ENCODE results near the gene GABRA1. TPM values are rescaled to one million over a fixed set of nuclear protein-coding genes. Genes with fewer than 3 reads are reported as not detected.
A peak's percentile ranks its signal among the peaks of the same experiment; 100 is the strongest.

Gene GABRA1
- total RNA-seq, 1 donor from 2014 or later, result 1.8 TPM

DNA sequence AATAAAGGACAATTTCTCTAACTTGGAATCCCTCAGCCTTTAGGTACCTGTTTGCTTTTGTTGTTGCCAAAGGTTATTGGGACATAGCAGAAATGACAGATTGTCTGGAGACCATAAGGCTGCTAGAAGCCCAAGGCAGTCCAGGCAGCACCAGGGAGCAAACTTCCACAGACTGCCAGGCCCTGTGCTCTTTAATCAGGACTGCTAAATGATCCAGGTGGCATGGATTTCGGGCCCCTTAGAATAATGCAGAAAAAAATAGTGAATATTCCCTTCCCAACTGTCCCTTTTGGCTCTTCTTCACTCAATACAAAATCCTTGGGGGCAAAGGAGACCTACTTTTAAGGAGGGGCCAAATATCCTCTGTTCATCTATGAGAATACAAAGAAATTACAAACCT lies 73.9 kb downstream of the GABRA1 start:
- Mint-ChIP-seq H3K36me3 (no peaks in the 10 kb centered on the region), H3K27me3 (no peaks in the 10 kb centered on the region), H3K4me3 (no peak overlapping the region), H3K27ac (no peak overlapping the region), H3K9me3 (peaks cover 4% of the 10 kb centered on the region), H3K4me1 (ENCODE audit: unreplicated experiment) (no peaks in the 10 kb centered on the region)
- DNase-seq (ENCODE audit: extremely low spot score, unreplicated experiment), result no peak
- TF ChIP-seq, protein P1, sequence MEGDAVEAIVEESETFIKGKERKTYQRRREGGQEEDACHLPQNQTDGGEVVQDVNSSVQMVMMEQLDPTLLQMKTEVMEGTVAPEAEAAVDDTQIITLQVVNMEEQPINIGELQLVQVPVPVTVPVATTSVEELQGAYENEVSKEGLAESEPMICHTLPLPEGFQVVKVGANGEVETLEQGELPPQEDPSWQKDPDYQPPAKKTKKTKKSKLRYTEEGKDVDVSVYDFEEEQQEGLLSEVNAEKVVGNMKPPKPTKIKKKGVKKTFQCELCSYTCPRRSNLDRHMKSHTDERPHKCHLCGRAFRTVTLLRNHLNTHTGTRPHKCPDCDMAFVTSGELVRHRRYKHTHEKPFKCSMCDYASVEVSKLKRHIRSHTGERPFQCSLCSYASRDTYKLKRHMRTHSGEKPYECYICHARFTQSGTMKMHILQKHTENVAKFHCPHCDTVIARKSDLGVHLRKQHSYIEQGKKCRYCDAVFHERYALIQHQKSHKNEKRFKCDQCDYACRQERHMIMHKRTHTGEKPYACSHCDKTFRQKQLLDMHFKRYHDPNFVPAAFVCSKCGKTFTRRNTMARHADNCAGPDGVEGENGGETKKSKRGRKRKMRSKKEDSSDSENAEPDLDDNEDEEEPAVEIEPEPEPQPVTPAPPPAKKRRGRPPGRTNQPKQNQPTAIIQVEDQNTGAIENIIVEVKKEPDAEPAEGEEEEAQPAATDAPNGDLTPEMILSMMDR (conservative IDR thresholded peaks at IDR 0.05), result no peak

DNA sequence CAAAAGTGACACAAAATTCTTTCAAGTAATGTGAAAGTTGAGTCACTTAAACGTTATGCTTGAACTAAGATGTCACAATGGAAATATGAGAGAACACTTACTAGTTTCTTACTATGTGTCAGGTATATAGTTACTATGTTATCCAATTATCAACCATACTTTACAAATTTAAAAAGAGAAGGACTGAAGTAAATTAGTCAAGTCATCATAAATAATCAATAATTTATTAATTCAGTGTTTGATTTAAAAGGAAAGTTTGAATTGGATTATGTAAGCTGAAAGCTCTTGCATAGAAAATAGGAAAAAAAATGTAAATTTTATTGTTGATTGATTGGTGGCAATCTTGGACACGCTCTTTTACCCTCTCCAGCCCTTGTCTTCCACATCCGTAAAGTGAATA lies 76.3 kb downstream of the GABRA1 start:
- no peak overlapping the region for H3K27ac Mint-ChIP-seq
- TF ChIP-seq, protein P1 (conservative IDR thresholded peaks at IDR 0.05), result no peak
- no peak overlapping the region for H3K4me3 Mint-ChIP-seq
- no peaks in the 10 kb centered on the region for H3K36me3 Mint-ChIP-seq
- H3K9me3 Mint-ChIP-seq, result peaks cover 4% of the 10 kb centered on the region
- no peaks in the 10 kb centered on the region for H3K27me3 Mint-ChIP-seq
- DNase-seq (ENCODE audit: extremely low spot score, unreplicated experiment), result no peak
- H3K4me1 Mint-ChIP-seq (ENCODE audit: unreplicated experiment), result no peaks in the 10 kb centered on the region

DNA sequence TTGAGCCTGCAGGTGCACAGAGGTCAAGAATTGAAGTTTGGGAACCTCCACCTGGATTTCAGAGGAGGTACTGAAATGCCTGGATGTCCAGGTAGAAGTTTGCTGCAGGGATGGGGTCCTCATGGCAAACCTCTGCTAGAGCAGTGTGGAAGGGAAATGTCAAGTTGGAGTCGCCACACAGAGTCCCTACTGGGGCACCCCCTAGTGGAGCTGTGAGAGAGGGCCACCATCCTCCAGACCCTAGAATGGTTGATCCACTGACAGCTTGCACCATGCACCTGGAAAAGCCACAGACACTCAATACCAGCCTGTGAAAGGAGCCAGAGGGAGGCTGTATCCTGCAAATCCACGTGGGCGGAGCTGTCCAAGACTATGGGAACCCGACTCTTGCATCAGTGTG lies 78.0 kb downstream of the GABRA1 start:
- no peak for DNase-seq (ENCODE audit: extremely low spot score, unreplicated experiment)
- Mint-ChIP-seq H3K4me1 (ENCODE audit: unreplicated experiment) (no peaks in the 10 kb centered on the region), H3K27ac (no peak overlapping the region), H3K27me3 (no peaks in the 10 kb centered on the region), H3K4me3 (no peak overlapping the region), H3K9me3 (peaks cover 4% of the 10 kb centered on the region), H3K36me3 (no peaks in the 10 kb centered on the region)
- TF ChIP-seq, protein P1 (conservative IDR thresholded peaks at IDR 0.05), result no peak

DNA sequence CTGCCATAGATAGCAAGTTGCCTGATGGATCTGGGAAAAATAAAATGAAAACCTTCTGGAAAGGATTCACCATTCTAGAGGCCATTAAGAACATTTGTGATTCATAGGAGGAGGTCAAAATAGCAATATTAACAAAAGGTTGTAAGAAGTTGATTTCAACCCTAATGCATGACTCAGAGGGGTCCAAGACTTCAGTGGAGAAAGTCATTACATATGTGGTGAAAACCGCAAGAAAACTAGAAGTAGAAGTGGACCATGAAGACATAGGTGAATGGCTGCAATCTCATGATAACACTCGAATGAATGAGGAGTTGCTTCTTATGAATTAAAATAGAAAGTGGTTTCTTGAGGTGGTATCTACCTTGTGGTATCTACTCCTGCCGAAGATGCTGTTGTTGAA lies 86.6 kb downstream of the GABRA1 start:
- Mint-ChIP-seq H3K36me3 (no peaks in the 10 kb centered on the region), H3K4me1 (ENCODE audit: unreplicated experiment) (no peaks in the 10 kb centered on the region), H3K4me3 (no peak overlapping the region), H3K9me3 (no peaks in the 10 kb centered on the region), H3K27ac (no peak overlapping the region), H3K27me3 (no peaks in the 10 kb centered on the region)
- TF ChIP-seq, protein P1 (conservative IDR thresholded peaks at IDR 0.05), result no peak
- DNase-seq (ENCODE audit: extremely low spot score, unreplicated experiment), result no peak

DNA sequence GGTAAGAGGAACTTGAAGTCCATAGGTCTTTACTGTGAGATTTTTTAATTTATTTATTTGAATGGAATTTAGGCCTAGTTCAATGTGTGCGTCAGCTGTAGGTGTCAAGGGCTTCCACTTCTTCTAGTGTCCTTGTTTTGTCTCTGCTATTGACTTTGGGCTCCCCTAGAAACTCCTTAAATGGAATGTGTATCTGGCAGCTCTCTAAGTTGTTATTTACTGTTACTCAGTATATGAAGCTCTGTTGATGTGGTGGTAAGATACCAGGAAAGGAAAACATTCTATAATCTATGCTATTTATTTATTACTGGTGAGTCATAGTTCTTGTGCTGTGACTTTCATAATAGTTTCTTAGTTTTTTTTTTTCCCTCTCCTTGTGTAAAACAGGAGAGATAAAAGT lies 97.1 kb downstream of the GABRA1 start:
- Mint-ChIP-seq H3K27me3 (no peaks in the 10 kb centered on the region), H3K9me3 (no peaks in the 10 kb centered on the region), H3K4me3 (no peak overlapping the region)

More for the DNA sequence above, 97.1 kb downstream of the GABRA1 start:
- Mint-ChIP-seq H3K27ac (peak overlapping the region; percentile 42), H3K4me1 (ENCODE audit: unreplicated experiment) (no peaks in the 10 kb centered on the region), H3K36me3 (no peaks in the 10 kb centered on the region)
- TF ChIP-seq, protein P1 (conservative IDR thresholded peaks at IDR 0.05), result no peak
- no peak for DNase-seq (ENCODE audit: extremely low spot score, unreplicated experiment)
